Esophagus muscularis mucosa (tissue), 4 donors: Measurements from ENCODE around the gene AGFG1. TPM values are rescaled to one million over a fixed set of nuclear protein-coding genes. Genes with fewer than 3 reads are reported as not detected.

ENCODE experiments used
- DNase-seq: peaks from one replicate; pipeline ENCODE4 v3.0.0-alpha.2; 2017; ENCODE audit errors: extremely low spot score
- H3K27ac ChIP-seq, 4 donors: fragments of 200-600 bp; sonication (generic); replicated peaks in 1 of 4; 1 replicate in 3 of 4; 2 replicates in 1 of 4; pipeline ENCODE4 v1.5.1; 2016 to 2019; ENCODE audit warnings: mild to moderate bottlenecking in 1 of 4
- H3K27me3 ChIP-seq, 4 donors: fragments of 200-600 bp; sonication (generic); one replicate each; pipeline versions ENCODE4 v1.5.1 to v1.6.0; 2016 to 2019
- H3K36me3 ChIP-seq, 4 donors: fragments of 200-600 bp; sonication (generic); one replicate each; pipeline ENCODE4 v1.5.1; 2016 to 2019
- H3K4me1 ChIP-seq, 4 donors: fragments of 200-600 bp; sonication (generic); one replicate each; pipeline ENCODE4 v1.5.1; 2016 to 2019
- H3K4me3 ChIP-seq, 4 donors: fragments of 200-600 bp; sonication (generic); 1 replicate in 2 of 4; 2 replicates in 2 of 4; pipeline ENCODE4 v1.5.1; 2016 to 2019; ENCODE audit warnings: mild to moderate bottlenecking in 4 of 4, moderate library complexity in 1 of 4
- H3K9me3 ChIP-seq, 4 donors: fragments of 200-600 bp; sonication (generic); 1 replicate in 3 of 4; 2 replicates in 1 of 4; pipeline ENCODE4 v1.5.1; 2016 to 2019
- CTCF ChIP-seq, 3 experiments: fragments of 200-600 bp in 2 of 3; fragments of 450-650 bp in 1 of 3; sonication (generic) in 2 of 3; IDR thresholded peaks; one replicate each; pipeline ENCODE4 v1.5.1; 2017 to 2019; ENCODE audit warnings: antibody characterized with exemption in 3 of 3, mild to moderate bottlenecking in 2 of 3, moderate library complexity in 1 of 3
- EP300 ChIP-seq: sonication (generic); formaldehyde crosslinking; IDR thresholded peaks from one replicate; pipeline ENCODE4 v1.6.1; 2017; ENCODE audit warnings: antibody characterized with exemption
- POLR2A ChIP-seq: fragments of 450-650 bp; IDR thresholded peaks from one replicate; pipeline ENCODE4 v1.6.1; 2017; ENCODE audit warnings: antibody characterized with exemption, moderate library complexity, mild to moderate bottlenecking, low read depth
- POLR2AphosphoS5 ChIP-seq, 2 donors: sonication (generic); formaldehyde crosslinking; IDR thresholded peaks; one replicate each; pipeline ENCODE4 v1.6.1; 2017; ENCODE audit warnings: antibody characterized with exemption in 2 of 2
- WGBS: methylation state at CpG from one replicate; pipeline ENCODE4 v1.1.5; 2018; 5-methylcytosine and 5-hydroxymethylcytosine counted together
- intact Hi-C: fragments of 100-400 bp; cut with DNase I; formaldehyde crosslinking; loops from one replicate; pipeline ENCODE4 v1.15.1; 2023
- total RNA-seq, 4 donors: library from RNA; depleted of rRNA; stranded (reverse); fragments of >200 nt; gene quantifications; one replicate each; pipeline versions ENCODE4 v1.1.0 to v1.2.1, GENCODE V29; 2016

The AGFG1 gene
- total RNA-seq, 4 donors from 2014 or later: 27.4 to 73.4 (median 52.7) TPM

DNA sequence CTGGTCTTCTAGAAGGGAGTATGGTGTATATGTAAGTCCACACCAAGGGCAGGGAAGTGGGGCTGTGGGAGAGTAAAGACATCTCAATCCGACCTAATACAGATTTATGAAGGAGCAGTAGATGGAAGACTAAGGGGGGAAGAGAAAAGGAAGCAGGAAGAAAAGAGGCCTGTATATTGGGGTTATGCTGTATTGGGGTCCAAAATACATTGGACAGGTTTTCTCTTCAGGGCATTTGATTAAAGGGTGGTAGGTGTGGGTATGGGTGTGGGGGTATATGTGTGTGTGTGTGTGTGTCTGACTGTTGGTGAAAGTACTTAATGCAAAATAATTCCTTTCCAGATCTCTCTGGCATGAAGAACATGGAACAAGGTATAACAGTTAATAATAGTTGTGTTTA, 93.1 kb downstream of the AGFG1 start:
- Histone ChIP-seq H3K27ac (no peak overlapping the region), H3K4me3 (no peak overlapping the region), H3K4me1 (no peaks in the 10 kb centered on the region), H3K27me3 (no peaks in the 10 kb centered on the region), H3K36me3 (peaks cover 0 to 3% (median 0%) of the 10 kb centered on the region in 4 donors), H3K9me3 (no peaks in the 10 kb centered on the region)
- 85% methylated on average over 1 of the region's 1 CpG for WGBS
- intact Hi-C loops: no loop called here
- TF ChIP-seq EP300: no peak
- no peak for TF ChIP-seq POLR2A
- no peak for TF ChIP-seq CTCF (IDR thresholded peaks at IDR 0.05)
- DNase-seq: no peak

DNA sequence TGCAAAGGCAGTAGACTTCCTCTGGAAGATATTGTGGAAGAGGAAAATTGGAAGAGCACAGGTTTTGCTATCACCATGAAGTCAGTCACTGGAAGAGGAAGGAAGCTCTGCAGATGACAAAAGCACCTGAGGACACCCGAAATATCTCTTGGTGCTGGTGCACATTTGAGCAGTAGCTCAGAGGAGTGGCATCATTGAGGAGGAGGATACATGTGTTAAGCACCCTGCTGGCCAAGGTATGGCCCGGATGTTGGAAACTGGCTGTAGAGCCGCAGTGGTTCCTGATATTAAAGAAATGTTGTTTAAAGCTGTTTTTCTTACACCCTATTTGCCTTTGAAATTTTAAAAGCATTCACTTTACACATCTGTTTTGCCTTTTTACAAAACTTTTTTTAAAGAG, 94.1 kb downstream of the AGFG1 start:
- DNase-seq: no peak
- H3K36me3 ChIP-seq: peaks cover 0 to 3% (median 0%) of the 10 kb centered on the region in 4 donors
- TF ChIP-seq CTCF (IDR thresholded peaks at IDR 0.05) (no peak), POLR2AphosphoS5 (IDR thresholded peaks at IDR 0.05) (no peak), EP300 (no peak), POLR2A (no peak)
- H3K9me3 ChIP-seq: no peaks in the 10 kb centered on the region
- no peaks in the 10 kb centered on the region for H3K27me3 ChIP-seq
- H3K4me3 ChIP-seq: no peak overlapping the region
- no peak overlapping the region for H3K27ac ChIP-seq
- intact Hi-C loops: no loop called here
- WGBS: 67% methylated on average over 3 of the region's 3 CpGs
- no peaks in the 10 kb centered on the region for H3K4me1 ChIP-seq

DNA sequence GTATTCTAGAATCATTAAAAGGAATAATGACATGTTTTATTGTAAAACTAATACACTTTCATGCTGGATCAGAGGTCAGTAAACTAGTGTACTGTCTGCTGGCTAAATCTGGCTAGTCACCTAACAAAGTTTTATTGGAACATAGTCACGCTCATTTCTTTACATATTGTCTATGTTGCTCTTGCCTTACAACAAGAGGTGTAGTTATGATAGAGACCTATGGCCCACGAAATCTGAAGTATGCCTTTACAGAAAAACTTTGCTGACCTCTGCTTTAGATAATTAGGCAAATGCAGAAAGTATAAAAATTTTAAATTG, 96.9 kb downstream of the AGFG1 start:
- Histone ChIP-seq H3K4me3 (no peak overlapping the region), H3K4me1 (no peaks in the 10 kb centered on the region), H3K9me3 (no peaks in the 10 kb centered on the region), H3K36me3 (peaks cover 0 to 3% (median 0%) of the 10 kb centered on the region in 4 donors), H3K27ac (no peak overlapping the region), H3K27me3 (no peaks in the 10 kb centered on the region)
- intact Hi-C loops: no loop called here
- WGBS: 96% methylated on average over 2 of the region's 2 CpGs
- DNase-seq: no peak
- no peak for TF ChIP-seq POLR2A
- no peak for TF ChIP-seq EP300
- no peak for TF ChIP-seq CTCF (IDR thresholded peaks at IDR 0.05)
- no peak for TF ChIP-seq POLR2AphosphoS5 (IDR thresholded peaks at IDR 0.05)

DNA sequence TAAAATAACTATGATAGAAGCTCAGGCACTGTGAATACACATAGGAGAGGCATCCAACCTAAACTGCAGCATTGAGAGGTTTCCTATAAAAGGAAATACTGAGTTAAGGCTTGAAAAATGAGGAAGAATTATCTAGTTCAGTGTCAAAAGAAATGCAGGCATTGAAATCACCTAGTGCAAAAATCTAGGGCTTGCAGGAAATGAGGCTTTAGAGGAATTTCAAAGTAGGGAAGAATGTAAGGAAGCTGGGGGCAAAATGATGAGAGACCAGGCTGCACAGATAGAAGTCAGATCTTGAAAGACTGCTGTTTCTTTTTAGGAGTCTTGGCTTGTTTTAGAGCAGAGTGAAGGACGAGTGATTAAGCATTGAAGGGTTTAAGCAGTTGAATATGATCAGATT, 98.7 kb downstream of the AGFG1 start:
- no peaks in the 10 kb centered on the region for H3K27me3 ChIP-seq
- 62% methylated on average over 1 of the region's 1 CpG for WGBS
- no peaks in the 10 kb centered on the region for H3K4me1 ChIP-seq
- DNase-seq: no peak
- intact Hi-C loops: no loop called here
- TF ChIP-seq POLR2AphosphoS5 (IDR thresholded peaks at IDR 0.05): no peak
- TF ChIP-seq POLR2A: no peak
- no peak for TF ChIP-seq EP300
- no peak for TF ChIP-seq CTCF (IDR thresholded peaks at IDR 0.05)
- H3K36me3 ChIP-seq: peaks cover 0 to 3% (median 0%) of the 10 kb centered on the region in 4 donors
- H3K27ac ChIP-seq: no peak overlapping the region
- no peak overlapping the region for H3K4me3 ChIP-seq
- no peaks in the 10 kb centered on the region for H3K9me3 ChIP-seq

DNA sequence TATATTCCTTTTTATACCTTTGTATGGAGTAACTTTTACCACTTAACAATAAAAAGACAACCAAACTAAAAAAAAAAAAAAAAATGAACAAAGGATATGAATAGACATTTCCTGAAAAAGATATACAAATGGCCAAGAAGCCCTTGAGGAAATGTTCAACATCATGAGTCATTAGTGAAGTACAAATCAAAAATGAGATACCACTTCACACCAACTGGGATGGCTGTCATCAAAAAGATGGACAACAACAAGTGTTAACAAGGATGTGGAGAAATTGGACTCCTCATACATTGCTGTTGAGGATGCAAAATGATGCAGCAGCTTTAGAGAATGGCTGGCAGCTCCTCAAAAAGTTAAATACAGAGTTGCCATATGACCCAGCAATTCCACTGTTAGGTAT, 104.2 kb downstream of the AGFG1 start:
- Histone ChIP-seq H3K27ac (no peak overlapping the region), H3K36me3 (no peaks in the 10 kb centered on the region), H3K27me3 (peaks cover 0 to 2% (median 0%) of the 10 kb centered on the region in 4 donors), H3K4me1 (no peaks in the 10 kb centered on the region), H3K4me3 (no peak overlapping the region), H3K9me3 (no peaks in the 10 kb centered on the region)
- intact Hi-C loops: no loop called here
- TF ChIP-seq EP300 (no peak), CTCF (IDR thresholded peaks at IDR 0.05) (no peak), POLR2AphosphoS5 (IDR thresholded peaks at IDR 0.05) (no peak), POLR2A (no peak)
- no peak for DNase-seq
